Sigmoid colon (tissue), 7 donors: ENCODE measurements around the gene ITGA2. TPM values are rescaled to one million over a fixed set of nuclear protein-coding genes. Genes with fewer than 3 reads are reported as not detected.

Experiments
- DNase-seq: peaks from one replicate; pipeline ENCODE4 v3.0.0-alpha.2; 2019
- H3K27ac ChIP-seq, 4 donors: fragments of 200-600 bp; sonication (generic); one replicate each; pipeline ENCODE4 v1.5.1; 2016 to 2019; ENCODE audit warnings: mild to moderate bottlenecking in 1 of 4
- H3K27me3 ChIP-seq, 3 donors: fragments of 200-600 bp; sonication (generic); one replicate each; pipeline ENCODE4 v1.5.1; 2019; ENCODE audit warnings: mild to moderate bottlenecking in 1 of 3
- H3K36me3 ChIP-seq, 4 donors: fragments of 200-600 bp; sonication (generic); one replicate each; pipeline ENCODE4 v1.5.1; 2016 to 2019
- H3K4me1 ChIP-seq, 4 donors: fragments of 200-600 bp; sonication (generic); one replicate each; pipeline ENCODE4 v1.5.1; 2017 to 2019
- H3K4me3 ChIP-seq, 4 donors: fragments of 200-600 bp; sonication (generic); one replicate each; pipeline ENCODE4 v1.5.1; 2017 to 2019; ENCODE audit warnings: mild to moderate bottlenecking in 2 of 4, moderate library complexity in 1 of 4
- H3K9me3 ChIP-seq, 4 donors: fragments of 200-600 bp in 3 of 4; sonication (generic) in 3 of 4; one replicate each; pipeline versions ENCODE4 v1.5.1 to v1.6.1; 2013 to 2019
- EP300 ChIP-seq, 4 donors: sonication (generic); formaldehyde crosslinking; IDR thresholded peaks; one replicate each; pipeline ENCODE4 v1.6.1; 2017; ENCODE audit warnings: antibody characterized with exemption in 4 of 4
- POLR2A ChIP-seq, 2 donors: fragments of 450-650 bp; IDR thresholded peaks; one replicate each; pipeline ENCODE4 v1.6.1; 2016; ENCODE audit warnings: antibody characterized with exemption in 2 of 2, mild to moderate bottlenecking in 2 of 2, moderate library complexity in 2 of 2
- POLR2AphosphoS5 ChIP-seq, 4 donors: sonication (generic); formaldehyde crosslinking; IDR thresholded peaks; one replicate each; pipeline ENCODE4 v1.6.1; 2017; ENCODE audit warnings: antibody characterized with exemption in 4 of 4
- WGBS, 2 donors: extraction: QIAGEN DNeasy Blood & Tissue Kit; methylation state at CpG; one replicate each; pipeline ENCODE4 v1.1.7; 2013; 5-methylcytosine and 5-hydroxymethylcytosine counted together
- intact Hi-C: fragments of 100-400 bp; cut with DNase I; formaldehyde crosslinking; loops from one replicate; pipeline ENCODE4 v1.15.1; 2023
- polyA plus RNA-seq, 3 donors: library from polyadenylated mRNA; stranded (reverse); fragments of 200-250 nt; gene quantifications; one replicate each; pipeline ENCODE4 v1.2.3, GENCODE V29; 2013
- total RNA-seq, 4 donors: library from RNA; depleted of rRNA; stranded (reverse); fragments of >200 nt; gene quantifications; one replicate each; pipeline ENCODE4 v1.1.0, GENCODE V29; 2016
- TF ChIP-seq, protein P1 (sequence below), 4 experiments: fragments of 450-650 bp in 3 of 4; fragments of 200-600 bp in 1 of 4; IDR thresholded peaks; one replicate each; pipeline ENCODE4 v1.5.1; 2016 to 2019; ENCODE audit warnings: antibody characterized with exemption in 4 of 4, mild to moderate bottlenecking in 3 of 4, moderate library complexity in 2 of 4
- donor health status: healthy with polysubstance abuse.
- donor health status: Bipolar disorder and iron deficiency.
- donor health status: healthy.

ITGA2 gene
- total and polyA plus RNA-seq, 7 donors, result 0.60 to 4.9 (median 1.4) TPM

DNA sequence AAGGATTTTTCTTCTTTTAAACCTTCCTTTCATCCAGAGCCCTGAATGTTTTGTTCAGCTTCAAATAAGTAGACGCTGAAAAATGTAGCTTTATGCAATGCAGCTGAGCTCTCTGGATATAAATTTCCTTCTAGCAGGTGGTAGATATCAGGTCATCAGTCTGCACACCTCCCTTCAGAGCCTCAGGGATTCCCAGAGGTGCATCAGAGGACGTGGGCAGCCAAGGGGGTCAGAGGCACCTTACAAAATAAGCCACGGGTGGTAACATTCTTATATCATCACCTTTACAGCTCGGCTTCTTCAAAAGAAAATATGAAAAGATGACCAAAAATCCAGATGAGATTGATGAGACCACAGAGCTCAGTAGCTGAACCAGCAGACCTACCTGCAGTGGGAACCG, 101.1 kb downstream of the ITGA2 start:
- intact Hi-C loops, result no loop called here

DNA sequence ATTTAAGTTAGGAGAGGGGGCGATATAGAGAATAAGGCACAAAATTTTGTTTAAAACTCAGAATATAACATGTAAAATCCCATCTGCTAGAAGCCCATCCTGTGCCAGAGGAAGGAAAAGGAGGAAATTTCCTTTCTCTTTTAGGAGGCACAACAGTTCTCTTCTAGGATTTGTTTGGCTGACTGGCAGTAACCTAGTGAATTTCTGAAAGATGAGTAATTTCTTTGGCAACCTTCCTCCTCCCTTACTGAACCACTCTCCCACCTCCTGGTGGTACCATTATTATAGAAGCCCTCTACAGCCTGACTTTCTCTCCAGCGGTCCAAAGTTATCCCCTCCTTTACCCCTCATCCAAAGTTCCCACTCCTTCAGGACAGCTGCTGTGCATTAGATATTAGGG, 102.1 kb downstream of the ITGA2 start:
- H3K27me3 ChIP-seq, result no peaks in the 10 kb centered on the region
- no peak overlapping the region for H3K4me3 ChIP-seq
- intact Hi-C loops, result no loop called here
- H3K9me3 ChIP-seq, result no peaks in the 10 kb centered on the region
- H3K27ac ChIP-seq, result peak overlapping the region in 1 of 4 donors; percentile 37
- no peak for TF ChIP-seq EP300 (IDR thresholded peaks at IDR 0.05)
- TF ChIP-seq, protein P1, sequence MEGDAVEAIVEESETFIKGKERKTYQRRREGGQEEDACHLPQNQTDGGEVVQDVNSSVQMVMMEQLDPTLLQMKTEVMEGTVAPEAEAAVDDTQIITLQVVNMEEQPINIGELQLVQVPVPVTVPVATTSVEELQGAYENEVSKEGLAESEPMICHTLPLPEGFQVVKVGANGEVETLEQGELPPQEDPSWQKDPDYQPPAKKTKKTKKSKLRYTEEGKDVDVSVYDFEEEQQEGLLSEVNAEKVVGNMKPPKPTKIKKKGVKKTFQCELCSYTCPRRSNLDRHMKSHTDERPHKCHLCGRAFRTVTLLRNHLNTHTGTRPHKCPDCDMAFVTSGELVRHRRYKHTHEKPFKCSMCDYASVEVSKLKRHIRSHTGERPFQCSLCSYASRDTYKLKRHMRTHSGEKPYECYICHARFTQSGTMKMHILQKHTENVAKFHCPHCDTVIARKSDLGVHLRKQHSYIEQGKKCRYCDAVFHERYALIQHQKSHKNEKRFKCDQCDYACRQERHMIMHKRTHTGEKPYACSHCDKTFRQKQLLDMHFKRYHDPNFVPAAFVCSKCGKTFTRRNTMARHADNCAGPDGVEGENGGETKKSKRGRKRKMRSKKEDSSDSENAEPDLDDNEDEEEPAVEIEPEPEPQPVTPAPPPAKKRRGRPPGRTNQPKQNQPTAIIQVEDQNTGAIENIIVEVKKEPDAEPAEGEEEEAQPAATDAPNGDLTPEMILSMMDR (IDR thresholded peaks at IDR 0.05), result no peak
- TF ChIP-seq POLR2A (IDR thresholded peaks at IDR 0.05), result no peak
- TF ChIP-seq POLR2AphosphoS5 (IDR thresholded peaks at IDR 0.05), result no peak
- H3K36me3 ChIP-seq, result no peaks in the 10 kb centered on the region
- H3K4me1 ChIP-seq, result peaks cover 0 to 23% (median 11%) of the 10 kb centered on the region in 4 donors
- 86% methylated on average over 2 of the region's 2 CpGs for WGBS, 2 donors
- no peak for DNase-seq

More for the DNA sequence above, 101.1 kb downstream of the ITGA2 start:
- TF ChIP-seq, protein P1 (IDR thresholded peaks at IDR 0.05), result no peak
- no peak for TF ChIP-seq POLR2A (IDR thresholded peaks at IDR 0.05)
- no peak for TF ChIP-seq POLR2AphosphoS5 (IDR thresholded peaks at IDR 0.05)
- TF ChIP-seq EP300 (IDR thresholded peaks at IDR 0.05), result no peak
- DNase-seq, result no peak
- 85 to 90% methylated on average over 5 of the region's 5 CpGs for WGBS, 2 donors
- Histone ChIP-seq H3K4me1 (peaks cover 0 to 22% (median 11%) of the 10 kb centered on the region in 4 donors), H3K9me3 (no peaks in the 10 kb centered on the region), H3K36me3 (no peaks in the 10 kb centered on the region), H3K4me3 (no peak overlapping the region), H3K27ac (no peak overlapping the region), H3K27me3 (no peaks in the 10 kb centered on the region)

DNA sequence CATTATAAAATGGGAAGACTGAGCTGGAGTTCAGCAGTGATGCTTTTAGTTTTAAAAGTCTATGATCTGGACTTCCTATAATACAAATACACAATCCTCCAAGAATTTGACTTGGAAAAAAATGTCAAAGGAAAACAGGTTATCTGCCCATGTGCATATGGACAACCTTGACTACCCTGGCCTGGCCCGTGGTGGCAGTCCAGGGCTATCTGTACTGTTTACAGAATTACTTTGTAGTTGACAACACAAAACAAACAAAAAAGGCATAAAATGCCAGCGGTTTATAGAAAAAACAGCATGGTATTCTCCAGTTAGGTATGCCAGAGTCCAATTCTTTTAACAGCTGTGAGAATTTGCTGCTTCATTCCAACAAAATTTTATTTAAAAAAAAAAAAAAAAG, 103.1 kb downstream of the ITGA2 start:
- Histone ChIP-seq H3K27me3 (no peaks in the 10 kb centered on the region), H3K9me3 (no peaks in the 10 kb centered on the region), H3K36me3 (peaks cover 0 to 6% (median 0%) of the 10 kb centered on the region in 4 donors), H3K4me3 (no peak overlapping the region), H3K4me1 (peaks cover 0 to 23% (median 11%) of the 10 kb centered on the region in 4 donors), H3K27ac (no peak overlapping the region)
- WGBS, 2 donors, result 21 to 69% methylated on average over 2 of the region's 2 CpGs
- no peak for TF ChIP-seq POLR2AphosphoS5 (IDR thresholded peaks at IDR 0.05)
- TF ChIP-seq POLR2A (IDR thresholded peaks at IDR 0.05), result no peak
- no peak for TF ChIP-seq EP300 (IDR thresholded peaks at IDR 0.05)
- TF ChIP-seq, protein P1 (IDR thresholded peaks at IDR 0.05), result no peak
- intact Hi-C loops, result no loop called here
- DNase-seq, result no peak

DNA sequence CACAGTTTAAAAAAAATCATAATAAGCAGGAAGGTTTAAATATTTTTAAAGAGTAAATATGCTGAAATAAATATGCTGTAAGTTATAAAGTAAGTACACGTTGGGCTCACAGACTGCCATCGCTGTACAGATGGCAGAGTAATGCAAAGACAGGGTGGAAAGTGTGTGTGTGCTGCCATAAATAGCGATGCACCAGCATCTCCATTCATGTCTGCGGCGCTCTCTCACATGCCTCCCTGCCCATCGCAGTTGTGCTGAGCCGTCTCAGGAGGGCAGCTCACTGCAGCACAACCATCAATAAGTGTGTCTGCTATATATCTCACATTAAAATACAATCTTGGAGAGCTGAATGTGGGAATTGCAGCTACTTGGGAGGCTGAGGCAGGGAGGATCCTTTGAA, 106.1 kb downstream of the ITGA2 start:
- peak overlapping the region in 2 of 4 donors; percentile 0 to 26 for H3K27ac ChIP-seq
- intact Hi-C loops, result loop anchor here (1.0 kb wide), 1 partner anchor 146 kb away; no protein-coding TSS in a partner anchor
- TF ChIP-seq, protein P1 (IDR thresholded peaks at IDR 0.05), result no peak
- TF ChIP-seq POLR2AphosphoS5 (IDR thresholded peaks at IDR 0.05) (no peak), POLR2A (IDR thresholded peaks at IDR 0.05) (no peak), EP300 (IDR thresholded peaks at IDR 0.05) (no peak)

More for the DNA sequence above, 106.1 kb downstream of the ITGA2 start:
- H3K36me3 ChIP-seq, result peaks cover 0 to 35% (median 8%) of the 10 kb centered on the region in 4 donors
- no peak for DNase-seq
- 81 to 85% methylated on average over 7 of the region's 7 CpGs for WGBS, 2 donors
- no peaks in the 10 kb centered on the region for H3K9me3 ChIP-seq
- H3K4me1 ChIP-seq, result peaks cover 0 to 24% (median 11%) of the 10 kb centered on the region in 4 donors
- H3K27me3 ChIP-seq, result no peaks in the 10 kb centered on the region
- no peak overlapping the region for H3K4me3 ChIP-seq
